ENCODE measurements around the gene PTGR2.

Gene PTGR2

GRCh38 chr14:73811164-73811503 lies 40.5 kb upstream of the PTGR2 start:
- Histone ChIP-seq H3K27ac (ENCODE audit: insufficient read depth in 1 of 2, low read depth in 1 of 2, low read length in 2 of 2, poor library complexity in 1 of 2, severe bottlenecking in 2 of 2) (no peak overlapping the region), H3K9me3 (ENCODE audit: control extremely low read depth in 1 of 5, control insufficient read depth in 4 of 5, insufficient read depth in 2 of 5, low read depth in 1 of 5, low read length in 4 of 5) (no peaks in the 10 kb centered on the region), H3K36me3 (ENCODE audit: control insufficient read depth in 4 of 4, insufficient read depth in 4 of 4, low read length in 3 of 4) (no peaks in the 10 kb centered on the region), H3K4me3 (ENCODE audit: control insufficient read depth in 1 of 7, extremely low read depth in 1 of 7, insufficient read depth in 4 of 7, low read depth in 2 of 7, low read length in 6 of 7) (no peak overlapping the region), H3K4me1 (ENCODE audit: control extremely low read depth in 1 of 4, control insufficient read depth in 4 of 4, insufficient read depth in 4 of 4, low read length in 3 of 4) (peaks cover 0 to 10% (median 3%) of the 10 kb centered on the region in 4 experiments), H3K27me3 (replicated peaks in 2 of 5; ENCODE audit: control insufficient read depth in 4 of 5, insufficient read depth in 5 of 5, low read length in 4 of 5) (no peaks in the 10 kb centered on the region)
- 100% methylated on average over 2 of the region's 2 CpGs for WGBS (ENCODE audit: insufficient coverage)
- DNase-seq: no peak
- CTCF ChIA-PET: interaction anchor here (0.6 to 1.8 kb wide), 3 partner anchors 18 to 82 kb away, joined by 3 to 7 read pairs (median 5); no protein-coding TSS in a partner anchor
- POLR2A ChIA-PET: interaction anchor here (0.7 kb wide), 1 partner anchor 13 kb away, joined by 3 read pairs; no protein-coding TSS in a partner anchor

GRCh38 chr14:73814153-73814552 lies 37.5 kb upstream of the PTGR2 start:
- H3K4me3 ChIP-seq (ENCODE audit: control insufficient read depth in 1 of 7, extremely low read depth in 1 of 7, insufficient read depth in 4 of 7, low read depth in 2 of 7, low read length in 6 of 7): no peak overlapping the region
- H3K27me3 ChIP-seq (replicated peaks in 2 of 5; ENCODE audit: control insufficient read depth in 4 of 5, insufficient read depth in 5 of 5, low read length in 4 of 5): no peaks in the 10 kb centered on the region
- ChIA-PET CTCF (interaction anchor here (0.6 to 1.6 kb wide), 3 partner anchors 22 to 814 kb away, joined by 3 to 4 read pairs (median 3); no protein-coding TSS in a partner anchor), POLR2A (no interaction called here)
- peaks cover 0 to 10% (median 3%) of the 10 kb centered on the region in 4 experiments for H3K4me1 ChIP-seq (ENCODE audit: control extremely low read depth in 1 of 4, control insufficient read depth in 4 of 4, insufficient read depth in 4 of 4, low read length in 3 of 4)
- WGBS (ENCODE audit: insufficient coverage): 92% methylated on average over 4 of the region's 4 CpGs
- H3K36me3 ChIP-seq (ENCODE audit: control insufficient read depth in 4 of 4, insufficient read depth in 4 of 4, low read length in 3 of 4): no peaks in the 10 kb centered on the region
- DNase-seq: no peak
- no peak overlapping the region for H3K27ac ChIP-seq (ENCODE audit: insufficient read depth in 1 of 2, low read depth in 1 of 2, low read length in 2 of 2, poor library complexity in 1 of 2, severe bottlenecking in 2 of 2)
- H3K9me3 ChIP-seq (ENCODE audit: control extremely low read depth in 1 of 5, control insufficient read depth in 4 of 5, insufficient read depth in 2 of 5, low read depth in 1 of 5, low read length in 4 of 5): no peaks in the 10 kb centered on the region

- ChIA-PET POLR2A (no interaction called here), CTCF (interaction anchor here (1.2 kb wide), 1 partner anchor 11 kb away, joined by 3 read pairs; no protein-coding TSS in a partner anchor)
- DNase-seq: no peak
- Histone ChIP-seq H3K27me3 (replicated peaks in 2 of 5; ENCODE audit: control insufficient read depth in 4 of 5, insufficient read depth in 5 of 5, low read length in 4 of 5) (no peaks in the 10 kb centered on the region), H3K4me1 (ENCODE audit: control extremely low read depth in 1 of 4, control insufficient read depth in 4 of 4, insufficient read depth in 4 of 4, low read length in 3 of 4) (peaks cover 0 to 4% (median 1%) of the 10 kb centered on the region in 4 experiments), H3K27ac (ENCODE audit: insufficient read depth in 1 of 2, low read depth in 1 of 2, low read length in 2 of 2, poor library complexity in 1 of 2, severe bottlenecking in 2 of 2) (no peak overlapping the region), H3K9me3 (ENCODE audit: control extremely low read depth in 1 of 5, control insufficient read depth in 4 of 5, insufficient read depth in 2 of 5, low read depth in 1 of 5, low read length in 4 of 5) (no peaks in the 10 kb centered on the region), H3K36me3 (ENCODE audit: control insufficient read depth in 4 of 4, insufficient read depth in 4 of 4, low read length in 3 of 4) (no peaks in the 10 kb centered on the region), H3K4me3 (ENCODE audit: control insufficient read depth in 1 of 7, extremely low read depth in 1 of 7, insufficient read depth in 4 of 7, low read depth in 2 of 7, low read length in 6 of 7) (no peak overlapping the region)
- WGBS (ENCODE audit: insufficient coverage): 84% methylated on average over 3 of the region's 5 CpGs
Measured at GRCh38 chr14:73815849-73816248, 35.8 kb upstream of the PTGR2 start.

GRCh38 chr14:73816393-73816816 lies 35.2 kb upstream of the PTGR2 start:
- Histone ChIP-seq H3K9me3 (ENCODE audit: control extremely low read depth in 1 of 5, control insufficient read depth in 4 of 5, insufficient read depth in 2 of 5, low read depth in 1 of 5, low read length in 4 of 5) (no peaks in the 10 kb centered on the region), H3K36me3 (ENCODE audit: control insufficient read depth in 4 of 4, insufficient read depth in 4 of 4, low read length in 3 of 4) (no peaks in the 10 kb centered on the region), H3K27me3 (replicated peaks in 2 of 5; ENCODE audit: control insufficient read depth in 4 of 5, insufficient read depth in 5 of 5, low read length in 4 of 5) (no peaks in the 10 kb centered on the region), H3K4me1 (ENCODE audit: control extremely low read depth in 1 of 4, control insufficient read depth in 4 of 4, insufficient read depth in 4 of 4, low read length in 3 of 4) (no peaks in the 10 kb centered on the region), H3K27ac (ENCODE audit: insufficient read depth in 1 of 2, low read depth in 1 of 2, low read length in 2 of 2, poor library complexity in 1 of 2, severe bottlenecking in 2 of 2) (no peak overlapping the region), H3K4me3 (ENCODE audit: control insufficient read depth in 1 of 7, extremely low read depth in 1 of 7, insufficient read depth in 4 of 7, low read depth in 2 of 7, low read length in 6 of 7) (no peak overlapping the region)
- WGBS (ENCODE audit: insufficient coverage): 87% methylated on average over 4 of the region's 4 CpGs
- CTCF ChIA-PET: interaction anchor here (0.6 to 1.5 kb wide), 7 partner anchors 11 to 197 kb away, joined by 3 to 5 read pairs (median 3); no protein-coding TSS in a partner anchor
- no peak for DNase-seq
- POLR2A ChIA-PET: interaction anchor here (0.5 kb wide), 1 partner anchor 30 kb away, joined by 6 read pairs; no protein-coding TSS in a partner anchor

- Histone ChIP-seq H3K27ac (ENCODE audit: insufficient read depth in 1 of 2, low read depth in 1 of 2, low read length in 2 of 2, poor library complexity in 1 of 2, severe bottlenecking in 2 of 2) (no peak overlapping the region), H3K36me3 (ENCODE audit: control insufficient read depth in 4 of 4, insufficient read depth in 4 of 4, low read length in 3 of 4) (no peaks in the 10 kb centered on the region), H3K4me1 (ENCODE audit: control extremely low read depth in 1 of 4, control insufficient read depth in 4 of 4, insufficient read depth in 4 of 4, low read length in 3 of 4) (no peaks in the 10 kb centered on the region), H3K4me3 (ENCODE audit: control insufficient read depth in 1 of 7, extremely low read depth in 1 of 7, insufficient read depth in 4 of 7, low read depth in 2 of 7, low read length in 6 of 7) (no peak overlapping the region), H3K27me3 (replicated peaks in 2 of 5; ENCODE audit: control insufficient read depth in 4 of 5, insufficient read depth in 5 of 5, low read length in 4 of 5) (no peaks in the 10 kb centered on the region), H3K9me3 (ENCODE audit: control extremely low read depth in 1 of 5, control insufficient read depth in 4 of 5, insufficient read depth in 2 of 5, low read depth in 1 of 5, low read length in 4 of 5) (no peaks in the 10 kb centered on the region)
- WGBS (ENCODE audit: insufficient coverage): 73% methylated on average over 3 of the region's 7 CpGs
- peak in 2 of 3 donors; percentile 7 to 36 for DNase-seq
- POLR2A ChIA-PET: interaction anchor here (0.5 kb wide), 1 partner anchor 30 kb away, joined by 6 read pairs; no protein-coding TSS in a partner anchor
- CTCF ChIA-PET: interaction anchor here (0.6 to 1.5 kb wide), 7 partner anchors 29 to 404 kb away, joined by 3 to 5 read pairs (median 3); no protein-coding TSS in a partner anchor
Measured at GRCh38 chr14:73817020-73817655, 34.5 kb upstream of the PTGR2 start.

- POLR2A ChIA-PET: no interaction called here
- Histone ChIP-seq H3K4me1 (ENCODE audit: control extremely low read depth in 1 of 4, control insufficient read depth in 4 of 4, insufficient read depth in 4 of 4, low read length in 3 of 4) (no peaks in the 10 kb centered on the region), H3K4me3 (ENCODE audit: control insufficient read depth in 1 of 7, extremely low read depth in 1 of 7, insufficient read depth in 4 of 7, low read depth in 2 of 7, low read length in 6 of 7) (no peak overlapping the region), H3K27me3 (replicated peaks in 2 of 5; ENCODE audit: control insufficient read depth in 4 of 5, insufficient read depth in 5 of 5, low read length in 4 of 5) (no peaks in the 10 kb centered on the region), H3K36me3 (ENCODE audit: control insufficient read depth in 4 of 4, insufficient read depth in 4 of 4, low read length in 3 of 4) (no peaks in the 10 kb centered on the region), H3K9me3 (ENCODE audit: control extremely low read depth in 1 of 5, control insufficient read depth in 4 of 5, insufficient read depth in 2 of 5, low read depth in 1 of 5, low read length in 4 of 5) (no peaks in the 10 kb centered on the region), H3K27ac (ENCODE audit: insufficient read depth in 1 of 2, low read depth in 1 of 2, low read length in 2 of 2, poor library complexity in 1 of 2, severe bottlenecking in 2 of 2) (no peak overlapping the region)
- no peak for DNase-seq
- CTCF ChIA-PET: interaction anchor here (1.0 kb wide), 2 partner anchors 73 to 90 kb away, joined by 3 read pairs; no protein-coding TSS in a partner anchor
- WGBS (ENCODE audit: insufficient coverage): 95% methylated on average over 9 of the region's 9 CpGs
Measured at GRCh38 chr14:73818821-73819220, 32.8 kb upstream of the PTGR2 start.

GRCh38 chr14:73820631-73821030 lies 31.0 kb upstream of the PTGR2 start:
- 85% methylated on average over 2 of the region's 3 CpGs for WGBS (ENCODE audit: insufficient coverage)

More at GRCh38 chr14:73820631-73821030, 31.0 kb upstream of the PTGR2 start:
- Histone ChIP-seq H3K27ac (ENCODE audit: insufficient read depth in 1 of 2, low read depth in 1 of 2, low read length in 2 of 2, poor library complexity in 1 of 2, severe bottlenecking in 2 of 2) (no peak overlapping the region), H3K4me3 (ENCODE audit: control insufficient read depth in 1 of 7, extremely low read depth in 1 of 7, insufficient read depth in 4 of 7, low read depth in 2 of 7, low read length in 6 of 7) (no peak overlapping the region), H3K27me3 (replicated peaks in 2 of 5; ENCODE audit: control insufficient read depth in 4 of 5, insufficient read depth in 5 of 5, low read length in 4 of 5) (no peaks in the 10 kb centered on the region), H3K36me3 (ENCODE audit: control insufficient read depth in 4 of 4, insufficient read depth in 4 of 4, low read length in 3 of 4) (no peaks in the 10 kb centered on the region), H3K9me3 (ENCODE audit: control extremely low read depth in 1 of 5, control insufficient read depth in 4 of 5, insufficient read depth in 2 of 5, low read depth in 1 of 5, low read length in 4 of 5) (no peaks in the 10 kb centered on the region), H3K4me1 (ENCODE audit: control extremely low read depth in 1 of 4, control insufficient read depth in 4 of 4, insufficient read depth in 4 of 4, low read length in 3 of 4) (peaks cover 0 to 8% (median 3%) of the 10 kb centered on the region in 4 experiments)
- ChIA-PET POLR2A (no interaction called here), CTCF (interaction anchor here (1.0 to 10.6 kb wide), 4 partner anchors 12 to 92 kb away, joined by 3 to 173 read pairs (median 4); no protein-coding TSS in a partner anchor)
- no peak for DNase-seq
